ENCODE results near the gene SFRP5. TPM values are rescaled to one million over a fixed set of nuclear protein-coding genes. Genes with fewer than 3 reads are reported as not detected.

SFRP5 gene
- total and polyA plus RNA-seq, 2 of the 4 experiments (the other 2 are of a cell fraction): not detected

GRCh38 chr10:97768322-97769315, 3.2 kb downstream of the SFRP5 start:
- 70% methylated on average over 2 of the region's 9 CpGs; no CpG with 5 or more reads in 1 of the 2 experiments for WGBS, 2 experiments (ENCODE audit: extremely low coverage in 2 of 2, insufficient read length in 1 of 2)
- Histone ChIP-seq H4K91ac (ENCODE audit: insufficient read depth, low read depth, low read length) (no peak overlapping the region), H3K9me1 (ENCODE audit: insufficient read depth, low read length) (no peaks in the 10 kb centered on the region), H4K5ac (ENCODE audit: low read depth, low read length) (no peak overlapping the region), H2BK120ac (ENCODE audit: low read depth, low read length) (no peak overlapping the region), H3K36me3 (ENCODE audit: control insufficient read depth, insufficient read depth, low read length) (no peaks in the 10 kb centered on the region), H2BK20ac (ENCODE audit: low read depth, low read length) (no peak overlapping the region), H4K20me1 (ENCODE audit: insufficient read depth, low read length) (no peaks in the 10 kb centered on the region), H3K27me3 (ENCODE audit: control insufficient read depth, insufficient read depth, low read length) (peaks cover 43% of the 10 kb centered on the region), H2AK9ac (replicated peaks; ENCODE audit: low read depth, low read length, poor library complexity) (no peak overlapping the region), H4K8ac (ENCODE audit: low read depth in 2 of 2, low read length in 2 of 2) (no peak overlapping the region), H3K4me1 (ENCODE audit: control insufficient read depth, insufficient read depth, low read length) (0 out of 2 replicates have a peak, but pooled peaks cover 2% of the 10 kb centered on the region), H3K4me2 (ENCODE audit: low read depth, low read length) (no peak overlapping the region), H3K9me3 (ENCODE audit: control insufficient read depth, insufficient read depth, low read length) (no peaks in the 10 kb centered on the region), H3K27ac (ENCODE audit: insufficient read depth, low read length) (no peak overlapping the region), H3K4me3 (ENCODE audit: insufficient read depth, low read depth, low read length) (no peak overlapping the region), H2AFZ (replicated peaks; ENCODE audit: low read length, poor library complexity) (no peak overlapping the region), H2AK5ac (ENCODE audit: low read depth, low read length) (no peak overlapping the region), H3K56ac (ENCODE audit: extremely low read depth, insufficient read depth, low read length) (no peak overlapping the region), H3K23ac (ENCODE audit: low read depth, low read length) (no peak overlapping the region), H2BK15ac (ENCODE audit: low read depth, low read length) (no peak overlapping the region), H3K14ac (replicated peaks; ENCODE audit: low read depth, low read length) (no peak overlapping the region), H2BK5ac (ENCODE audit: low read depth, low read length, poor library complexity, severe bottlenecking) (no peak overlapping the region), H3K79me1 (ENCODE audit: low read depth in 1 of 2, low read length in 2 of 2) (no peaks in the 10 kb centered on the region), H3K18ac (ENCODE audit: low read depth, low read length) (no peak overlapping the region), H3K9ac (ENCODE audit: low read depth, low read length) (no peak overlapping the region), H3K4ac (ENCODE audit: low read depth, low read length) (no peak overlapping the region)
- TF ChIP-seq FOS (IDR thresholded peaks at IDR 0.05; ENCODE audit: low read depth, low read length) (no peak), MAZ (IDR thresholded peaks at IDR 0.05; ENCODE audit: borderline replicate concordance, low read depth, low read length) (no peak), RFX5 (IDR thresholded peaks at IDR 0.05; ENCODE audit: low read depth, low read length) (no peak), CEBPB (IDR thresholded peaks at IDR 0.05; ENCODE audit: low read depth, low read length) (no peak)
- POLR2A ChIA-PET (ENCODE audit: unreplicated experiment): no interaction called here
- intact Hi-C loops (cut with micrococcal nuclease) (no loop called here), in situ Hi-C loops (cut with MboI; ENCODE audit: low sequenced_read_pairs) (no loop called here), dilution Hi-C loops (cut with HindIII; ENCODE audit: low sequenced_read_pairs, unreplicated experiment) (no loop called here)
- DNase-seq (no peak), ATAC-seq (ENCODE audit: low read depth) (no peak)
- CTCF ChIA-PET: no interaction called here
- BruUV-seq (replicated peaks): no TSS peak

All from IMR-90 (cell line).